Anterior cingulate cortex (tissue), 58 donors: ENCODE results near the gene SIGLEC8.
"Not testable (repeated sequence)": the region's sequence is repeated elsewhere in the genome, so short reads cannot be mapped to it uniquely, and the experiment has no call there.

Source experiments
- DNase-seq, 58 donors: peaks; one replicate each; lab custom pipeline; 2025; lab: John Stamatoyannopoulos, UW

Gene SIGLEC8

GRCh38 chr19:51458051-51458645, at the start of gene SIGLEC8:
Gene SIGLEC8, minus strand, starts transcription at chr19:51458454. Its CDS starts 67 bp downstream, at chr19:51458387.
- DNase-seq = no peak

- DNase-seq = no peak
Observed at GRCh38 chr19:51507640-51508058, 49.4 kb upstream of the SIGLEC8 start.

- DNase-seq = no peak
Observed at GRCh38 chr19:51507192-51507591, 48.9 kb upstream of the SIGLEC8 start.

GRCh38 chr19:51505904-51506303, 47.6 kb upstream of the SIGLEC8 start:
- no peak for DNase-seq

GRCh38 chr19:51503896-51504295, 45.6 kb upstream of the SIGLEC8 start:
- DNase-seq = no peak

GRCh38 chr19:51503286-51503817, 45.1 kb upstream of the SIGLEC8 start:
- no peak for DNase-seq

- DNase-seq = peak in 18 of 58 donors; percentile 0 to 30 (median 8)
Observed at GRCh38 chr19:51501594-51502263, 43.5 kb upstream of the SIGLEC8 start, which contains the start of gene SIGLEC12. Gene SIGLEC12, minus strand, starts transcription at chr19:51501800. Its CDS starts 67 bp downstream, at chr19:51501733.

- DNase-seq = not testable (repeated sequence)
Observed at GRCh38 chr19:51500931-51501330, 42.7 kb upstream of the SIGLEC8 start.

GRCh38 chr19:51497666-51498065, 39.4 kb upstream of the SIGLEC8 start:
- no peak for DNase-seq

- peak in 1 of 58 donors; percentile 3 for DNase-seq
Observed at GRCh38 chr19:51493776-51494175, 35.5 kb upstream of the SIGLEC8 start.

GRCh38 chr19:51491586-51491985, 33.3 kb upstream of the SIGLEC8 start:
- DNase-seq = no peak

GRCh38 chr19:51490676-51491075, 32.4 kb upstream of the SIGLEC8 start:
- DNase-seq = no peak

GRCh38 chr19:51489113-51489512, 30.9 kb upstream of the SIGLEC8 start:
- no peak for DNase-seq

- DNase-seq = no peak
Observed at GRCh38 chr19:51488491-51488890, 30.2 kb upstream of the SIGLEC8 start.

GRCh38 chr19:51485960-51486660, 27.9 kb upstream of the SIGLEC8 start:
- no peak for DNase-seq

- DNase-seq = no peak
Observed at GRCh38 chr19:51480590-51480989, 22.3 kb upstream of the SIGLEC8 start.

GRCh38 chr19:51479531-51480331, 21.5 kb upstream of the SIGLEC8 start:
- no peak for DNase-seq

- no peak for DNase-seq
Observed at GRCh38 chr19:51478381-51479234, 20.4 kb upstream of the SIGLEC8 start, which contains the start of gene CEACAM18. Gene CEACAM18, plus strand, starts transcription at chr19:51478539.

GRCh38 chr19:51477344-51477743, 19.1 kb upstream of the SIGLEC8 start:
- DNase-seq = no peak
